ENCODE results near the gene IDH2.

- TF ChIP-seq CTCF (conservative IDR thresholded peaks at IDR 0.05; ENCODE audit: low read depth, low read length) (no peak), EZH2phosphoT487 (IDR thresholded peaks at IDR 0.05; ENCODE audit: borderline replicate concordance, low read length) (no peak), EZH2 (IDR thresholded peaks at IDR 0.05; ENCODE audit: low read length, unreplicated experiment) (no peak)
Measured at GRCh38 chr15:90035095-90035839, 67.0 kb downstream of the IDH2 start.
